Measurements from ENCODE around the gene FAAP20.

FAAP20 gene

GRCh38 chr1:2168090-2168489, 26.5 kb downstream of the FAAP20 start:
- Histone ChIP-seq H3K4me3 (ENCODE audit: insufficient read depth, low read depth, low read length) (no peak overlapping the region), H3K4me1 (ENCODE audit: control insufficient read depth, insufficient read depth, low read length) (no peaks in the 10 kb centered on the region), H3K9me3 (ENCODE audit: control insufficient read depth, low read length) (no peaks in the 10 kb centered on the region), H3K27me3 (ENCODE audit: control insufficient read depth, insufficient read depth, low read length, poor library complexity, severe bottlenecking) (no peaks in the 10 kb centered on the region), H3K27ac (ENCODE audit: insufficient read depth, low read depth, low read length, poor library complexity, severe bottlenecking) (no peak overlapping the region), H3K36me3 (ENCODE audit: control insufficient read depth, insufficient read depth, low read length) (peaks cover 3% of the 10 kb centered on the region)
- 94% methylated on average over 13 of the region's 13 CpGs for WGBS, 2 experiments

GRCh38 chr1:2166695-2167094, 27.9 kb downstream of the FAAP20 start:
- Histone ChIP-seq H3K27ac (ENCODE audit: insufficient read depth, low read depth, low read length, poor library complexity, severe bottlenecking) (no peak overlapping the region), H3K36me3 (ENCODE audit: control insufficient read depth, insufficient read depth, low read length) (peaks cover 3% of the 10 kb centered on the region)
- 94 to 95% methylated on average over 10 of the region's 10 CpGs for WGBS, 2 experiments

GRCh38 chr1:2166254-2166653, 28.3 kb downstream of the FAAP20 start:
- Histone ChIP-seq H3K4me3 (ENCODE audit: insufficient read depth, low read depth, low read length) (no peak overlapping the region), H3K36me3 (ENCODE audit: control insufficient read depth, insufficient read depth, low read length) (peaks cover 3% of the 10 kb centered on the region), H3K9me3 (ENCODE audit: control insufficient read depth, low read length) (no peaks in the 10 kb centered on the region), H3K27ac (ENCODE audit: insufficient read depth, low read depth, low read length, poor library complexity, severe bottlenecking) (no peak overlapping the region), H3K4me1 (ENCODE audit: control insufficient read depth, insufficient read depth, low read length) (no peaks in the 10 kb centered on the region), H3K27me3 (ENCODE audit: control insufficient read depth, insufficient read depth, low read length, poor library complexity, severe bottlenecking) (no peaks in the 10 kb centered on the region)
- WGBS, 2 experiments = 94% methylated on average over 14 of the region's 14 CpGs

More at GRCh38 chr1:2166695-2167094, 27.9 kb downstream of the FAAP20 start:
- H3K9me3 ChIP-seq (ENCODE audit: control insufficient read depth, low read length) = no peaks in the 10 kb centered on the region
- H3K4me3 ChIP-seq (ENCODE audit: insufficient read depth, low read depth, low read length) = no peak overlapping the region
- no peaks in the 10 kb centered on the region for H3K4me1 ChIP-seq (ENCODE audit: control insufficient read depth, insufficient read depth, low read length)
- H3K27me3 ChIP-seq (ENCODE audit: control insufficient read depth, insufficient read depth, low read length, poor library complexity, severe bottlenecking) = no peaks in the 10 kb centered on the region

DNA sequence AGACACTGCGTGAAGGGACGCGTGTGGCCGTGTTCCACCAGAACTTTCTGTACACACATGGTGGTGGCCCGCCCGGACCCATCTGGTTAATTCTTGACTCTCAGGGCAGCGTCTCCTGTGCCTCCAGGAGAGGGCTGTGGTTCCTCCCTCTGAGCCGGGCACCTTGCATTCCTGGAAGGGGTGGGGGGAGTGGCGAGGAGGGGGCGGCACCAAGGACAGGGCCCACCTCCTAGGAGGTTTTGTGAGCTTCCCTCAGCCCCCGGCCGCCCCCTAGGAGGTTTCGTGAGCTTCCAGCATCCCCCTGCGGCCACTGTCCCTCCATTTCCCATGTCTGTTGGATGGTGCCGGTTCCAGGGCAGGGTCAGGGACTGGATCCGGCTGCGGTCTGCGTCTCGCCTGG, 28.9 kb downstream of the FAAP20 start:
- 85 to 86% methylated on average over 19 of the region's 19 CpGs for WGBS, 2 experiments

DNA sequence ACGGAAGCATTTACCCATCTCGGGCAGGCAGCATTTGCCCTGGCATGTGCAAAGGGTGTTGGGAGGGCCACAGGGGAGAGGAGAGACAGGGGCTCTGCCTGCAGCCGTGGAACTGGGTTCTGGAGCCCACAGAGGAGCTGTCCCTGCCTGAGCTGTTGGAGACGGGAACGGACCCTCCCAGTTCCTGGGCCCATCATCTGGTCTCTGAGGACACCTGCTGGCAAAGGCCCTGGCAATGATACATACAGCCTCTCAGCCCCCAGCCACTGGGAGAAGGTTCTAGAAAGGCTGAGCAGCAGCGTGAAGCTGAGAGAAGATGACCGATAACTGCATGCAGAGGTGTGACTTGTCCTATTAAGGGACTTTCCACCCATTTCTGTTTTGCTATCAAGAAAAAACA, 31.4 kb downstream of the FAAP20 start:
- Histone ChIP-seq H3K36me3 (ENCODE audit: control insufficient read depth, insufficient read depth, low read length) (peaks cover 3% of the 10 kb centered on the region), H3K27ac (ENCODE audit: insufficient read depth, low read depth, low read length, poor library complexity, severe bottlenecking) (no peak overlapping the region), H3K4me3 (ENCODE audit: insufficient read depth, low read depth, low read length) (no peak overlapping the region), H3K9me3 (ENCODE audit: control insufficient read depth, low read length) (no peaks in the 10 kb centered on the region), H3K4me1 (ENCODE audit: control insufficient read depth, insufficient read depth, low read length) (no peaks in the 10 kb centered on the region), H3K27me3 (ENCODE audit: control insufficient read depth, insufficient read depth, low read length, poor library complexity, severe bottlenecking) (no peaks in the 10 kb centered on the region)
- 94% methylated on average over 7 of the region's 7 CpGs for WGBS, 2 experiments

More for the DNA sequence above, 28.9 kb downstream of the FAAP20 start:
- Histone ChIP-seq H3K27me3 (ENCODE audit: control insufficient read depth, insufficient read depth, low read length, poor library complexity, severe bottlenecking) (no peaks in the 10 kb centered on the region), H3K4me3 (ENCODE audit: insufficient read depth, low read depth, low read length) (no peak overlapping the region), H3K4me1 (ENCODE audit: control insufficient read depth, insufficient read depth, low read length) (no peaks in the 10 kb centered on the region), H3K9me3 (ENCODE audit: control insufficient read depth, low read length) (no peaks in the 10 kb centered on the region), H3K36me3 (ENCODE audit: control insufficient read depth, insufficient read depth, low read length) (peaks cover 3% of the 10 kb centered on the region), H3K27ac (ENCODE audit: insufficient read depth, low read depth, low read length, poor library complexity, severe bottlenecking) (no peak overlapping the region)

GRCh38 chr1:2160451-2161300, 33.9 kb downstream of the FAAP20 start:
- no peaks in the 10 kb centered on the region for H3K27me3 ChIP-seq (ENCODE audit: control insufficient read depth, insufficient read depth, low read length, poor library complexity, severe bottlenecking)
- no peaks in the 10 kb centered on the region for H3K4me1 ChIP-seq (ENCODE audit: control insufficient read depth, insufficient read depth, low read length)
- H3K36me3 ChIP-seq (ENCODE audit: control insufficient read depth, insufficient read depth, low read length) = peaks cover 3% of the 10 kb centered on the region
- H3K27ac ChIP-seq (ENCODE audit: insufficient read depth, low read depth, low read length, poor library complexity, severe bottlenecking) = no peak overlapping the region
- no peaks in the 10 kb centered on the region for H3K9me3 ChIP-seq (ENCODE audit: control insufficient read depth, low read length)
- H3K4me3 ChIP-seq (ENCODE audit: insufficient read depth, low read depth, low read length) = no peak overlapping the region
- 90 to 93% methylated on average over 34 of the region's 34 CpGs for WGBS, 2 experiments

- Histone ChIP-seq H3K36me3 (ENCODE audit: control insufficient read depth, insufficient read depth, low read length) (peaks cover 3% of the 10 kb centered on the region), H3K4me3 (ENCODE audit: insufficient read depth, low read depth, low read length) (no peak overlapping the region), H3K27ac (ENCODE audit: insufficient read depth, low read depth, low read length, poor library complexity, severe bottlenecking) (no peak overlapping the region), H3K9me3 (ENCODE audit: control insufficient read depth, low read length) (no peaks in the 10 kb centered on the region), H3K27me3 (ENCODE audit: control insufficient read depth, insufficient read depth, low read length, poor library complexity, severe bottlenecking) (no peaks in the 10 kb centered on the region), H3K4me1 (ENCODE audit: control insufficient read depth, insufficient read depth, low read length) (no peaks in the 10 kb centered on the region)
- WGBS, 2 experiments = 95 to 96% methylated on average over 18 of the region's 18 CpGs
These were observed 35.4 kb downstream of the FAAP20 start for GRCh38 chr1:2159124-2159523.

- H3K27ac ChIP-seq (ENCODE audit: insufficient read depth, low read depth, low read length, poor library complexity, severe bottlenecking) = no peak overlapping the region
- H3K4me1 ChIP-seq (ENCODE audit: control insufficient read depth, insufficient read depth, low read length) = no peaks in the 10 kb centered on the region
- H3K9me3 ChIP-seq (ENCODE audit: control insufficient read depth, low read length) = no peaks in the 10 kb centered on the region
- H3K4me3 ChIP-seq (ENCODE audit: insufficient read depth, low read depth, low read length) = no peak overlapping the region
- no peaks in the 10 kb centered on the region for H3K27me3 ChIP-seq (ENCODE audit: control insufficient read depth, insufficient read depth, low read length, poor library complexity, severe bottlenecking)
- 94% methylated on average over 16 of the region's 16 CpGs for WGBS, 2 experiments
- no peaks in the 10 kb centered on the region for H3K36me3 ChIP-seq (ENCODE audit: control insufficient read depth, insufficient read depth, low read length)
These were observed 36.3 kb downstream of the FAAP20 start for GRCh38 chr1:2158272-2158671.

DNA sequence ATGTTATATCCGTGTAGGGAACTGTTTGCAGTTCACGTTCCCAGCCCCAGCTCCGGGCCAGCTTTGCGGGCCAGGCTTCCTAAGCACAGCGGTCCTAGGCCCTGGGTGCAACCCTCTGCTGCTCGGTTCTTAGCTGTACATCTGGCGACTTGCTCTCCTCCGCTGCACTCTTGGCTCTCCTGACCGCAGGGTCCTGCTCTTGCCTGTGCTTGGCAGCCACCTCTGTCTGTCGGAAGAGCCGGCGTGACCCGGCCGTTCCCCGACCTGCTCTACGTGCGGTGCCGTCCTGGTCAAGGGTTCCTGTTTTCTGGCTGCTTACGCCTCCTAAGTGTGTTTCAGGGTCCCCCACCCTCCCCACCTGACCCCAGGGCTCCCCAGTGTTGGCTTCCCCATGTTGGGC, 36.7 kb downstream of the FAAP20 start:
- Histone ChIP-seq H3K27me3 (ENCODE audit: control insufficient read depth, insufficient read depth, low read length, poor library complexity, severe bottlenecking) (no peaks in the 10 kb centered on the region), H3K27ac (ENCODE audit: insufficient read depth, low read depth, low read length, poor library complexity, severe bottlenecking) (no peak overlapping the region), H3K4me3 (ENCODE audit: insufficient read depth, low read depth, low read length) (no peak overlapping the region), H3K9me3 (ENCODE audit: control insufficient read depth, low read length) (no peaks in the 10 kb centered on the region), H3K4me1 (ENCODE audit: control insufficient read depth, insufficient read depth, low read length) (no peaks in the 10 kb centered on the region), H3K36me3 (ENCODE audit: control insufficient read depth, insufficient read depth, low read length) (no peaks in the 10 kb centered on the region)
- WGBS, 2 experiments = 94 to 97% methylated on average over 19 of the region's 19 CpGs

GRCh38 chr1:2156866-2157265, 37.7 kb downstream of the FAAP20 start:
- H3K9me3 ChIP-seq (ENCODE audit: control insufficient read depth, low read length) = no peaks in the 10 kb centered on the region
- H3K27me3 ChIP-seq (ENCODE audit: control insufficient read depth, insufficient read depth, low read length, poor library complexity, severe bottlenecking) = no peaks in the 10 kb centered on the region
- H3K4me3 ChIP-seq (ENCODE audit: insufficient read depth, low read depth, low read length) = no peak overlapping the region
- 93 to 95% methylated on average over 9 of the region's 9 CpGs for WGBS, 2 experiments
- no peaks in the 10 kb centered on the region for H3K4me1 ChIP-seq (ENCODE audit: control insufficient read depth, insufficient read depth, low read length)
- H3K27ac ChIP-seq (ENCODE audit: insufficient read depth, low read depth, low read length, poor library complexity, severe bottlenecking) = no peak overlapping the region
- no peaks in the 10 kb centered on the region for H3K36me3 ChIP-seq (ENCODE audit: control insufficient read depth, insufficient read depth, low read length)
